ENCODE measurements around the gene EEF1AKMT3.
"Not testable (repeated sequence)": the region's sequence is repeated elsewhere in the genome, so short reads cannot be mapped to it uniquely, and the experiment has no call there.

The EEF1AKMT3 gene

GRCh38 chr12:57764662-57765002, 7.8 kb upstream of the EEF1AKMT3 start:
- Mint-ChIP-seq H3K9me3 (no peaks in the 10 kb centered on the region), H3K27ac (peak overlapping the region; percentile 74), H3K27me3 (peaks cover 14% of the 10 kb centered on the region), H3K4me3 (peak overlapping the region; percentile 91), H3K4me1 (ENCODE audit: low read depth) (peaks cover 46% of the 10 kb centered on the region), H3K36me3 (ENCODE audit: low read depth) (peaks cover 62% of the 10 kb centered on the region)

GRCh38 chr12:57765003-57765697, 7.3 kb upstream of the EEF1AKMT3 start:
- H3K27me3 Mint-ChIP-seq: peaks cover 14% of the 10 kb centered on the region
- H3K36me3 Mint-ChIP-seq (ENCODE audit: low read depth): peaks cover 62% of the 10 kb centered on the region
- peaks cover 46% of the 10 kb centered on the region for H3K4me1 Mint-ChIP-seq (ENCODE audit: low read depth)
- no peaks in the 10 kb centered on the region for H3K9me3 Mint-ChIP-seq
- peak overlapping the region; percentile 74 for H3K27ac Mint-ChIP-seq
- peak overlapping the region; percentile 91 for H3K4me3 Mint-ChIP-seq

GRCh38 chr12:57765698-57766463, 6.5 kb upstream of the EEF1AKMT3 start:
- Mint-ChIP-seq H3K27ac (peak overlapping the region; percentile 74), H3K4me1 (ENCODE audit: low read depth) (peaks cover 53% of the 10 kb centered on the region), H3K9me3 (no peaks in the 10 kb centered on the region), H3K4me3 (peak overlapping the region; percentile 91), H3K36me3 (ENCODE audit: low read depth) (peaks cover 66% of the 10 kb centered on the region), H3K27me3 (peaks cover 14% of the 10 kb centered on the region)

GRCh38 chr12:57766464-57767304, 5.7 kb upstream of the EEF1AKMT3 start, which contains the start of gene CYP27B1:
Gene CYP27B1 (minus strand): TSS chr12:57767078. CDS start chr12:57767041, 37 bp downstream.
- H3K27ac Mint-ChIP-seq: peak within 1 kb of the TSS; percentile 74
- peaks cover 14% of the 10 kb centered on the region for H3K27me3 Mint-ChIP-seq
- peaks cover 60% of the 10 kb centered on the region for H3K4me1 Mint-ChIP-seq (ENCODE audit: low read depth)

GRCh38 chr12:57767305-57767698, 5.1 kb upstream of the EEF1AKMT3 start:
- H3K9me3 Mint-ChIP-seq: no peaks in the 10 kb centered on the region
- no peak overlapping the region for H3K4me3 Mint-ChIP-seq
- H3K36me3 Mint-ChIP-seq (ENCODE audit: low read depth): peaks cover 56% of the 10 kb centered on the region
- peaks cover 61% of the 10 kb centered on the region for H3K4me1 Mint-ChIP-seq (ENCODE audit: low read depth)
- H3K27me3 Mint-ChIP-seq: peaks cover 14% of the 10 kb centered on the region
- no peak overlapping the region for H3K27ac Mint-ChIP-seq

More at GRCh38 chr12:57766464-57767304, 5.7 kb upstream of the EEF1AKMT3 start, which contains the start of gene CYP27B1:
- Mint-ChIP-seq H3K4me3 (peak within 1 kb of the TSS; percentile 91), H3K36me3 (ENCODE audit: low read depth) (peaks cover 61% of the 10 kb centered on the region), H3K9me3 (no peaks in the 10 kb centered on the region)

- Mint-ChIP-seq H3K4me3 (no peak overlapping the region), H3K9me3 (no peaks in the 10 kb centered on the region), H3K27me3 (peaks cover 14% of the 10 kb centered on the region), H3K27ac (no peak overlapping the region), H3K4me1 (ENCODE audit: low read depth) (peaks cover 63% of the 10 kb centered on the region), H3K36me3 (ENCODE audit: low read depth) (peaks cover 51% of the 10 kb centered on the region)
Observed at GRCh38 chr12:57767876-57768275, 4.5 kb upstream of the EEF1AKMT3 start.

GRCh38 chr12:57769594-57769993, 2.8 kb upstream of the EEF1AKMT3 start:
- H3K4me3 Mint-ChIP-seq: no peak overlapping the region
- H3K4me1 Mint-ChIP-seq (ENCODE audit: low read depth): peaks cover 52% of the 10 kb centered on the region
- no peaks in the 10 kb centered on the region for H3K9me3 Mint-ChIP-seq
- H3K27ac Mint-ChIP-seq: no peak overlapping the region
- H3K27me3 Mint-ChIP-seq: peaks cover 6% of the 10 kb centered on the region
- peaks cover 38% of the 10 kb centered on the region for H3K36me3 Mint-ChIP-seq (ENCODE audit: low read depth)

- Mint-ChIP-seq H3K4me1 (ENCODE audit: low read depth) (peaks cover 42% of the 10 kb centered on the region), H3K4me3 (peak overlapping the region; percentile 95), H3K36me3 (ENCODE audit: low read depth) (peaks cover 38% of the 10 kb centered on the region), H3K27me3 (peaks cover 6% of the 10 kb centered on the region), H3K27ac (peak overlapping the region; percentile 75), H3K9me3 (no peaks in the 10 kb centered on the region)
Observed at GRCh38 chr12:57770734-57771133, 1.7 kb upstream of the EEF1AKMT3 start.

GRCh38 chr12:57771236-57771872, 1.1 kb upstream of the EEF1AKMT3 start:
- Mint-ChIP-seq H3K27me3 (peaks cover 3% of the 10 kb centered on the region), H3K27ac (peak overlapping the region; percentile 98), H3K36me3 (ENCODE audit: low read depth) (peaks cover 43% of the 10 kb centered on the region), H3K4me3 (peak overlapping the region; percentile 95), H3K4me1 (ENCODE audit: low read depth) (peaks cover 38% of the 10 kb centered on the region), H3K9me3 (no peaks in the 10 kb centered on the region)

- Mint-ChIP-seq H3K4me1 (ENCODE audit: low read depth) (peaks cover 32% of the 10 kb centered on the region), H3K9me3 (no peaks in the 10 kb centered on the region)
Observed at GRCh38 chr12:57771873-57772428, 463 bp upstream of the EEF1AKMT3 start, which contains the start of gene METTL1. Gene METTL1 (minus strand): TSS chr12:57772105. CDS start chr12:57772083, 22 bp downstream.

GRCh38 chr12:57774634-57775033, 2.2 kb downstream of the EEF1AKMT3 start:
- not testable (repeated sequence) for H3K27ac Mint-ChIP-seq, H3K27me3 Mint-ChIP-seq, H3K4me3 Mint-ChIP-seq, H3K9me3 Mint-ChIP-seq
- peaks cover 29% of the 10 kb centered on the region for H3K36me3 Mint-ChIP-seq (ENCODE audit: low read depth)
- H3K4me1 Mint-ChIP-seq (ENCODE audit: low read depth): peaks cover 23% of the 10 kb centered on the region

More at GRCh38 chr12:57771873-57772428, 463 bp upstream of the EEF1AKMT3 start, which contains the start of gene METTL1:
- Mint-ChIP-seq H3K27ac (peak within 1 kb of the TSS; percentile 98), H3K27me3 (no peaks in the 10 kb centered on the region), H3K4me3 (peak within 1 kb of the TSS; percentile 95), H3K36me3 (ENCODE audit: low read depth) (peaks cover 43% of the 10 kb centered on the region)

- Mint-ChIP-seq H3K4me1 (ENCODE audit: low read depth) (peaks cover 21% of the 10 kb centered on the region), H3K27me3 (no peaks in the 10 kb centered on the region), H3K27ac (no peak overlapping the region), H3K36me3 (ENCODE audit: low read depth) (peaks cover 25% of the 10 kb centered on the region), H3K9me3 (no peaks in the 10 kb centered on the region), H3K4me3 (no peak overlapping the region)
Observed at GRCh38 chr12:57775044-57775443, 2.6 kb downstream of the EEF1AKMT3 start.

- peak overlapping the region; percentile 7 for H3K27ac Mint-ChIP-seq
Observed at GRCh38 chr12:57775563-57776246, 3.3 kb downstream of the EEF1AKMT3 start.

More at GRCh38 chr12:57775563-57776246, 3.3 kb downstream of the EEF1AKMT3 start:
- Mint-ChIP-seq H3K9me3 (no peaks in the 10 kb centered on the region), H3K27me3 (no peaks in the 10 kb centered on the region), H3K4me3 (no peak overlapping the region), H3K4me1 (ENCODE audit: low read depth) (peaks cover 20% of the 10 kb centered on the region), H3K36me3 (ENCODE audit: low read depth) (peaks cover 18% of the 10 kb centered on the region)

Measured in stimulated activated naive CD8-positive, alpha-beta T cell treated with anti-CD3 and anti-CD28 coated beads, Interleukin-15, Interleukin-2, amounts not matched to agents 100 ng/mL and 50 ng/mL, for 24 hours (primary cell).